ENCODE measurements around the gene EIF4E2.

Gene EIF4E2

GRCh38 chr2:232539298-232540231 is 10.9 kb upstream of the EIF4E2 start, which contains the start of gene CHRNG:
CHRNG (plus strand) TSS chr2:232539692; CDS start chr2:232539748, 56 bp downstream.
- DNase-seq = no peak

- no peak for DNase-seq
These were observed 9.9 kb upstream of the EIF4E2 start for GRCh38 chr2:232540441-232541041.

GRCh38 chr2:232541195-232541960 is 9.1 kb upstream of the EIF4E2 start:
- no peak for DNase-seq

- DNase-seq = no peak
These were observed 8.4 kb upstream of the EIF4E2 start for GRCh38 chr2:232541961-232542714.

- DNase-seq = no peak
These were observed 7.6 kb upstream of the EIF4E2 start for GRCh38 chr2:232542715-232543467.

GRCh38 chr2:232543491-232543890 is 7.0 kb upstream of the EIF4E2 start:
- DNase-seq = no peak

GRCh38 chr2:232543928-232544631 is 6.4 kb upstream of the EIF4E2 start:
- DNase-seq = no peak

GRCh38 chr2:232544674-232545073 is 5.8 kb upstream of the EIF4E2 start:
- DNase-seq = no peak

- no peak for DNase-seq
These were observed 4.7 kb upstream of the EIF4E2 start for GRCh38 chr2:232545511-232546375.

GRCh38 chr2:232547991-232548390 is 2.5 kb upstream of the EIF4E2 start:
- no peak for DNase-seq

GRCh38 chr2:232549655-232550353 is 685 bp upstream of the EIF4E2 start:
- peak; percentile 73 for DNase-seq

GRCh38 chr2:232551250-232551638 is 755 bp downstream of the EIF4E2 start:
- no peak for DNase-seq

- DNase-seq = no peak
These were observed 1.3 kb downstream of the EIF4E2 start for GRCh38 chr2:232551776-232552175.

- DNase-seq = no peak
These were observed 5.9 kb downstream of the EIF4E2 start for GRCh38 chr2:232556426-232556825.

GRCh38 chr2:232562515-232563151 is 12.1 kb downstream of the EIF4E2 start:
- no peak for DNase-seq

GRCh38 chr2:232563580-232563979 is 13.1 kb downstream of the EIF4E2 start:
- DNase-seq = no peak

GRCh38 chr2:232567721-232568120 is 17.2 kb downstream of the EIF4E2 start:
- no peak for DNase-seq

- no peak for DNase-seq
These were observed 17.7 kb downstream of the EIF4E2 start for GRCh38 chr2:232568161-232568560.

GRCh38 chr2:232569541-232569940 is 19.1 kb downstream of the EIF4E2 start:
- no peak for DNase-seq
